Fibroblast of skin of right biceps (primary cell): ENCODE results near the gene HSPA12A.

Experiments used
- DNase-seq: peaks from one replicate; pipeline ENCODE4 v3.0.0-alpha.2; 2013

Gene HSPA12A

DNA sequence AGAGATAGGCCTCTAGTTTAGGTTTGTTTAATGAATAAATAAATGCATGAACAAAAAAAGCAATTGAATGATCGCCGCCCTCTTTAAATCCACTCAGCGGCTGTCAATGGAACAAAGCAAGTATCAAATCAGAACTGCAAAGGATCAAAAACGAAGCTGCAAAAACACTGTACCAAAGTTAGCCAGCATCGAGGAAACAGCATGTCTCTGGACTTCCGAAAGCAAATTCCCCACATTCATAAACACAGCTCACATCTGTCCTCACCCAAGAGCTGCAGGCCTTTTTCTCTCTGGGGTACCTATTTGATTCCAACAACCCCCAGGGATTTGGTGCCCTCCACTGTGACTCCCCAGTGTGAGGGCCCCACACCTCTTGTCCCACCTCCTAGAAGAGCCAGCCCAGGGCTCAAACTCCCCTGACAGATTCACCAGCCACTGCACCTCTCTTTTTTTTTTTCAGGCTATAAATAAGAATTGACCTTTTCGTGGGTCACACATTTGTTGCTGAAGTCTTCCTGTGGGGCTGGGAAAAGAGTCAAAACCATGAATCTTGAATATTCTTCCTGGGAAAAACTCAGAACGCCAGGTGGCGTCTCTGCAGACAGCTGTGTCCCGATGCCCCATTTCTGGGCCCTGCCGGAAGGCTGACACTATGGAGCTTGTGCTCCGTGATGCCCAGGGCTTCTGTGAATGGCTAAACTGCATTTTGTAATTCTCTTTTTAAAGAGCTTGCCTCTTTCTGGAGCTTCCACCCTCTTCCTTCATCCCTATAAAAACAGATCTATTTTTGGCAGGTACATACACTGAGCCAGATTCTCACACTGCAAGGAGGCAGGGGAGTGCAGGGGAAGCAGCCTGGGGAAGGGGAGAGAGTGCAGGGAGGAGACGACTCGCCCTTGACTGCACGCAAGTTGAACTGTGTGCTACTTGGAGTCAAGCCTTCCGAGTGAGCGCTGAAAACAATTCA, 51.7 kb downstream of the HSPA12A start:
- DNase-seq = peak; percentile 17

DNA sequence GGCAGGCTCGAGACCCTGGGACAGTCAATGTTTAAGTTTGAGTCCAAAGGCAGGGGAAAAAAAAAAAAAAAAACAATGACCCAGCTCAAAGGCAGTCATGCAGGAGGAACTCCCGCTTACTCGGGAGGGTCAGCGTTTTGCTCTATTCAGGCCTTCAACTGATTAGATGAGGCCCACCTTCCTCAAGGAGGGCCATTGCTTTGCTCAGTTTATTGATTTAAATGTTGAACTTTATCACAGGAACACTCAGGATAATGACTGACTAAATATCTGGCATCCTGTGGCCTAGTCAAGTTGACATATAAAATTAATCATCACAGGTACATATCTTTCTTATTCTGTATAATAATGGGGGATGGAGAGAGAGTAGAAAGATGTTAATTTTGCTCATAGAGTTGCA, 52.6 kb downstream of the HSPA12A start:
- DNase-seq = no peak

GRCh38 chr10:116688741-116689495, 53.4 kb downstream of the HSPA12A start:
- DNase-seq = no peak

DNA sequence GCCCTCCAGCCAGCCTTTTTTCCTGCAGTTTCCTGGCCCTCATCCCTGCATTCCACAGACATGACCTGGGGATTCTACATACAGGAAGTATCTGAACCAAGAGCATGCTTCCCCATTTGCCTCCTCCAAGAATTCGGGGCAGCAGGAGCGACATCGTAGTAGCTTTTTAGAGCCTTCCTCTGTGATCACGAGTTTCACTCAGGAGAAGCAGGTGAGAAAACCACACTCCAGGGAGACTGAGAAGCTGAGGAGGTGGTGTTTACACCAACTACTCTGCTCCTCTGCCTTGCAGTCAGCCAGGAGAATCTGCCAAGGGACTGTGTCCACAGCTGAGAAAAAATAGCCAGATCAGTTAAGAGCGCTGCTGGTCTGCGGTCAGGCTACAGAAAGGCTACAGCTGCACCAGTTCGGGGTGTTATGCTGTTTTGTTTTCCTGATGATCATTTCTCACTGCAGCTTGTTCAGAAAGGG, 54.1 kb downstream of the HSPA12A start:
- DNase-seq = peak; percentile 73

GRCh38 chr10:116687633-116688032, 54.7 kb downstream of the HSPA12A start:
- DNase-seq = no peak

- DNase-seq = no peak
Measured at GRCh38 chr10:116686632-116687031, 55.7 kb downstream of the HSPA12A start.

DNA sequence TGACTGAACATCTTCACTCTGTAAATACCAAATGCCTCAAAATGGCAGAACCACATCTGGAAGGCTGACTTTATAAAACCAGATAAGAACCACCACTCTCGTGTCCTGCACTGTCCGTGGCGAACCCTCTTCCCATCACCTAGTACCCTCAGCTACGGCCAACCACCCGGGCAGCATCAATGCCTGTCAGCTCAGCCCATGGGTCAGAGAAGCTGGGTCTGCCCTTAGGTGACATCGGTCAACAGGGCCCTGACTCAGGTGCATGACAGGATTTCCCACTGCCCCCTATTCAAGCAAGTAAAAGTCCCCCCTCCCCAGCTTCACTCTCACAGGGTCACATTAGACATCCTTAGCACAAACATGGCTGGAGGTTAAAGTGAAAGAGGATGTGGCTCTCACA, 56.6 kb downstream of the HSPA12A start:
- no peak for DNase-seq

DNA sequence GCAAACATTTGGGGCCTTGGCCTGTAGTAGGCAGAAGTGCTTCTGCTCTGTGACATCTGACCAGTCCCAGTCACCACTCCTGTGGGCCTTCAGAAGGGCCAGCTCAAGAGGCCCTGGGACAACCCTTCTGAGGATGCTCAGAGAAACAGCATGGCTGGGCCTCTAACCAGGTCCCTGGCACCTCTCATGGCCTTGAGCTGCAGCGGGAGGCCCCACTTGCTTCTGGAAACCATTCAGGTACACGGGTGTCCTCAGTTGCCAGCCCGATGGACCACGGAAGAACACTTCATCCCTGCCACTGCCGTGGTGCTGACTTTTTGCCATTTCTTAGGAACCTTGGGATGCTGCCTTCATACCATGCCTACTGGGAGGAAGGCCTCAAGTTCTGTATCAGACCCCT, 57.6 kb downstream of the HSPA12A start:
- DNase-seq = no peak

DNA sequence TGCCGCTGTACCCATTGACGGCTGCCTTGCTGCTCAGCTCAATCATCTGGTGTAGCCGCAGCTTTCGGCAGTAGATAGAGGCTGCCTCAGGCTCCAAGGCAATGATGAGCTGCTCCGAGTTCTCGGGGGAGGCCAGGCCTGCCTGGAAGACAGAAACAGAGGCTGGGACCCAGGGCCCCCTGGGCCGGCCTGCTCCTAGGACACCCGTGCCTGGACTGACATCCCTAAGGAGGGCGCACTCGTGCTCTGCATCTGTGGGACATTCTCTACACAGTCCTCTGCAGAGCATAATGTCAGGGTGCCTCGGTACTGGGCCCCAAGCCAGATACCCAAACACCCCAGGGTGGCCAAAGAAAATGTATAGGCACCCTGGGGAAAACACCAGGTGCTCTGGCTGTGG, 58.5 kb downstream of the HSPA12A start:
- no peak for DNase-seq

GRCh38 chr10:116683166-116683565, 59.2 kb downstream of the HSPA12A start:
- DNase-seq = no peak

GRCh38 chr10:116679351-116679750, 63.0 kb downstream of the HSPA12A start:
- no peak for DNase-seq

GRCh38 chr10:116676633-116677032, 65.7 kb downstream of the HSPA12A start:
- DNase-seq = no peak

- no peak for DNase-seq
Measured at GRCh38 chr10:116676118-116676517, 66.2 kb downstream of the HSPA12A start.

GRCh38 chr10:116674901-116675423, 67.4 kb downstream of the HSPA12A start:
- DNase-seq = no peak

GRCh38 chr10:116673866-116674265, 68.5 kb downstream of the HSPA12A start:
- no peak for DNase-seq

DNA sequence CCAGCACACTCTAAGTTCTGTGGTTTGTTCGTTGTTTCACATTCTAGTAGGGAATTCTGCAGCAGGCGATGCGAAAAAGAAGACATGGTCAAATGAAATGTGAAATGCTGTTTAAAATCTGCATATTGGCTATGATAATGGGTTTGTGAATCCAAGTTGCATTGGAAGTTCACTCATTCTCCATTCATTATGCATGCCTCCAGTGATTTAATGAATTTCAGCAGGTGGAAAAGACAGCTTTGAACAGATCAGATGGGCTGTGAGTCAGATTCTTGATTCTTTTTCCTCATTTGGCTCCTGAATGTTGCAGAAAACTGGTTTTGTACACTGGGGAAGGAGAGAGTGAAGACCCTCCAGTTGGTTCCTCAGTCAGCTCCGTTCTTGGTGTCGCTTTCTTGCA, 69.5 kb downstream of the HSPA12A start:
- DNase-seq = no peak

- peak; percentile 21 for DNase-seq
Measured at GRCh38 chr10:116671274-116671926, 71.0 kb downstream of the HSPA12A start.

GRCh38 chr10:116670706-116671105, 71.7 kb downstream of the HSPA12A start:
- DNase-seq = no peak

GRCh38 chr10:116669832-116670644, 72.3 kb downstream of the HSPA12A start:
- no peak for DNase-seq

GRCh38 chr10:116669080-116669479, 73.3 kb downstream of the HSPA12A start:
- no peak for DNase-seq

DNA sequence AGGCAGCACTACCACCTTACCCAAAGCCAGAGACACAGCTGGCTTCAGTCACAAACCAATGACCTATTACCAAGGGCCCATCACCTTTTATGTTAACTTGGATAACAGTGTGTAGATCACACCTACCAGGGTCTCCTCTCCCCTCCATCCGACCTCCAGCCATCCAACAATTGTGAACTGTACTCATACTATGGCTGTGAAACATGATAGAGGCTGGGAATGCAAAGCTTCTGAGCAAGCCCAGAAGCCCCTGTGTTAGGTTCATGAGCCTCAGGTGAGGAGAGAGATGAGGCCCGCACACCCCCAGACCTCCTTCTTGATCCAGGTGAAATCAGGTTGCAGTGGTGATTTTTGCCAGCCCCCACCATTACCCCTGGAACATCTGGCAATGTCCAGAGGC, 73.9 kb downstream of the HSPA12A start:
- no peak for DNase-seq

GRCh38 chr10:116668018-116668417, 74.3 kb downstream of the HSPA12A start:
- DNase-seq = no peak
